Neural cell (in vitro differentiated cells): ENCODE data around the gene SPPL3. TPM values are rescaled to one million over a fixed set of nuclear protein-coding genes. Genes with fewer than 3 reads are reported as not detected.

ENCODE experiments used
- H2AFZ ChIP-seq: fragments of 200-600, 300-800 bp; sonication (generic), shearing (Covaris generic); 2 replicates; pipeline ENCODE4 v1.6.0; 2014; ENCODE audit warnings: low read depth, mild to moderate bottlenecking, antibody characterized with exemption, low read length, moderate library complexity
- H3F3A ChIP-seq: fragments of 200-600 bp; shearing (Covaris generic); 2 replicates; pipeline ENCODE4 v1.6.1; 2016; ENCODE audit warnings: mild to moderate bottlenecking, moderate library complexity, mixed read lengths, antibody characterized with exemption, low read length; ENCODE audit not compliant: insufficient read depth, poor library complexity, severe bottlenecking
- H3K27ac ChIP-seq: fragments of 200-600, 300-800 bp; sonication (generic), shearing (Covaris generic); 2 replicates; pipeline ENCODE4 v1.5.1; 2014; ENCODE audit warnings: mild to moderate bottlenecking, low read length, moderate library complexity
- H3K27me3 ChIP-seq: fragments of 300-800, 200-600 bp; sonication (generic), shearing (Covaris generic); 2 replicates; pipeline ENCODE4 v1.6.0; 2014; ENCODE audit warnings: mild to moderate bottlenecking, low read depth, low read length, moderate library complexity; ENCODE audit not compliant: insufficient read depth
- H3K36me3 ChIP-seq: fragments of 300-800, 200-600 bp; sonication (generic), shearing (Covaris generic); 2 replicates; pipeline ENCODE4 v1.5.1; 2014; ENCODE audit warnings: mild to moderate bottlenecking, antibody characterized with exemption, low read length, moderate library complexity; ENCODE audit not compliant: insufficient read depth
- H3K4me2 ChIP-seq: fragments of 300-800, 200-600 bp; sonication (generic), shearing (Covaris generic); 2 replicates; pipeline ENCODE4 v1.6.0; 2014; ENCODE audit warnings: mild to moderate bottlenecking, low read length
- H3K4me3 ChIP-seq: fragments of 300-800, 200-600 bp; sonication (generic), shearing (Covaris generic); 2 replicates; pipeline ENCODE4 v1.5.1; 2014; ENCODE audit warnings: mild to moderate bottlenecking, low read length, moderate library complexity
- H3K79me2 ChIP-seq: fragments of 200-600 bp; shearing (Covaris generic); replicated peaks from 2 replicates; pipeline ENCODE4 v1.6.0; 2014; ENCODE audit warnings: mild to moderate bottlenecking, low read length, moderate library complexity; ENCODE audit not compliant: insufficient read depth
- H3K9ac ChIP-seq: fragments of 300-800, 200-600 bp; sonication (generic), shearing (Covaris generic); 2 replicates; pipeline ENCODE4 v1.6.1; 2016; ENCODE audit warnings: mild to moderate bottlenecking, low read length, mixed read lengths
- H3K9me2 ChIP-seq: fragments of 200-600 bp; shearing (Covaris generic); 2 replicates; pipeline ENCODE4 v1.6.1; 2016; ENCODE audit warnings: mild to moderate bottlenecking, low read length, mixed read lengths; ENCODE audit not compliant: insufficient read depth
- H3K9me3 ChIP-seq: fragments of 200-600, 300-800 bp; sonication (generic), shearing (Covaris generic); 2 replicates; pipeline ENCODE4 v1.6.1; 2016; ENCODE audit warnings: mild to moderate bottlenecking, mixed run types, low read length, moderate library complexity, mixed read lengths
- H4K20me1 ChIP-seq: fragments of 200-600 bp; shearing (Covaris generic); 2 replicates; pipeline ENCODE4 v1.6.1; 2016; ENCODE audit warnings: mild to moderate bottlenecking, mixed run types; ENCODE audit not compliant: insufficient read depth
- EP300 ChIP-seq: fragments of 450-650 bp; conservative IDR thresholded peaks from 2 replicates; pipeline ENCODE4 v1.6.1; 2014; ENCODE audit warnings: antibody characterized with exemption, mild to moderate bottlenecking, moderate library complexity; ENCODE audit not compliant: poor library complexity, severe bottlenecking
- EZH2 ChIP-seq: fragments of 200-600, 300-800 bp; shearing (Covaris generic), sonication (generic); IDR thresholded peaks from 2 replicates; pipeline ENCODE4 v1.6.1; 2014; ENCODE audit warnings: antibody characterized with exemption, low read length, borderline replicate concordance, mild to moderate bottlenecking; ENCODE audit not compliant: insufficient read depth, poor library complexity, severe bottlenecking
- MXI1 ChIP-seq: fragments of 450-650 bp; conservative IDR thresholded peaks from 2 replicates; pipeline ENCODE4 v1.6.1; 2014; ENCODE audit warnings: antibody characterized with exemption, mild to moderate bottlenecking; ENCODE audit not compliant: poor library complexity, severe bottlenecking
- POLR2AphosphoS5 ChIP-seq: IDR thresholded peaks from 2 replicates; pipeline ENCODE4 v1.6.1; 2012
- RAD21 ChIP-seq: fragments of 450-650 bp; conservative IDR thresholded peaks from 2 replicates; pipeline ENCODE4 v1.6.1; 2014; ENCODE audit warnings: antibody characterized with exemption, mild to moderate bottlenecking, moderate library complexity
- SMC3 ChIP-seq: fragments of 450-650 bp; conservative IDR thresholded peaks from 2 replicates; pipeline ENCODE4 v1.6.1; 2014; ENCODE audit warnings: antibody characterized with exemption, mild to moderate bottlenecking, moderate library complexity; ENCODE audit not compliant: poor library complexity
- TAF1 ChIP-seq: IDR thresholded peaks from 2 replicates; pipeline ENCODE4 v1.6.1; 2012; ENCODE audit warnings: low read depth
- polyA plus RNA-seq: library from polyadenylated mRNA; depleted of rRNA; stranded (reverse); fragments of >200 nt; gene quantifications from 2 replicates; pipeline ENCODE4 v1.2.3, GENCODE V29; 2014
- TF ChIP-seq, protein P1 (sequence below): fragments of 450-650 bp; IDR thresholded peaks from 2 replicates; pipeline ENCODE4 v1.5.1; 2014; ENCODE audit warnings: antibody characterized with exemption, mild to moderate bottlenecking, moderate library complexity; ENCODE audit not compliant: poor library complexity, severe bottlenecking
- TF ChIP-seq, protein P2 (sequence below): IDR thresholded peaks from 2 replicates; pipeline ENCODE4 v1.6.1; 2012; ENCODE audit warnings: borderline replicate concordance

The SPPL3 gene
- polyA plus RNA-seq, 1 donor from 2014 or later = 21.3 TPM

DNA sequence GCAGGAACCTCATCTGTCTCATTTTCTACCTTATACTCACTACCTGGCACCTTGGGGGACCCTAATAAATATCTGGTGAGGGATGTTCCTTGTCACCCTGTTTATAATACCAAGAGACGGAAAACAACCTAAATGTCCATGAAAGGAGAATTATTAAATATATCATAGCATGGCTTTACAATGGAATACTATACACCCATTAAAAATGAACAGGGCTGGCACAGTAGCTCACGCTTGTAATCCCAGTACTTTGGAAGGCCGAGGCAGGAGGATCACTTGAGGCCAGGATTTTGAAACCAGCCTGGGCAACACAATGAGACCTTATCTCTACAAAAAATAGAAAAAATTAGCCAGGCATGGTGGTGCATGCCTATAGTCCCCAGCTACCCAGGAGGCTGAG lies 34.3 kb upstream of the SPPL3 start:
- H2AFZ ChIP-seq = no peak overlapping the region
- TF ChIP-seq MXI1 = no peak
- no peak for TF ChIP-seq RAD21
- no peak for TF ChIP-seq EP300
- no peak for TF ChIP-seq SMC3
- TF ChIP-seq, protein P1, sequence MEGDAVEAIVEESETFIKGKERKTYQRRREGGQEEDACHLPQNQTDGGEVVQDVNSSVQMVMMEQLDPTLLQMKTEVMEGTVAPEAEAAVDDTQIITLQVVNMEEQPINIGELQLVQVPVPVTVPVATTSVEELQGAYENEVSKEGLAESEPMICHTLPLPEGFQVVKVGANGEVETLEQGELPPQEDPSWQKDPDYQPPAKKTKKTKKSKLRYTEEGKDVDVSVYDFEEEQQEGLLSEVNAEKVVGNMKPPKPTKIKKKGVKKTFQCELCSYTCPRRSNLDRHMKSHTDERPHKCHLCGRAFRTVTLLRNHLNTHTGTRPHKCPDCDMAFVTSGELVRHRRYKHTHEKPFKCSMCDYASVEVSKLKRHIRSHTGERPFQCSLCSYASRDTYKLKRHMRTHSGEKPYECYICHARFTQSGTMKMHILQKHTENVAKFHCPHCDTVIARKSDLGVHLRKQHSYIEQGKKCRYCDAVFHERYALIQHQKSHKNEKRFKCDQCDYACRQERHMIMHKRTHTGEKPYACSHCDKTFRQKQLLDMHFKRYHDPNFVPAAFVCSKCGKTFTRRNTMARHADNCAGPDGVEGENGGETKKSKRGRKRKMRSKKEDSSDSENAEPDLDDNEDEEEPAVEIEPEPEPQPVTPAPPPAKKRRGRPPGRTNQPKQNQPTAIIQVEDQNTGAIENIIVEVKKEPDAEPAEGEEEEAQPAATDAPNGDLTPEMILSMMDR = no peak
- TF ChIP-seq EZH2 = no peak
- TF ChIP-seq TAF1 = no peak
- TF ChIP-seq, protein P2, sequence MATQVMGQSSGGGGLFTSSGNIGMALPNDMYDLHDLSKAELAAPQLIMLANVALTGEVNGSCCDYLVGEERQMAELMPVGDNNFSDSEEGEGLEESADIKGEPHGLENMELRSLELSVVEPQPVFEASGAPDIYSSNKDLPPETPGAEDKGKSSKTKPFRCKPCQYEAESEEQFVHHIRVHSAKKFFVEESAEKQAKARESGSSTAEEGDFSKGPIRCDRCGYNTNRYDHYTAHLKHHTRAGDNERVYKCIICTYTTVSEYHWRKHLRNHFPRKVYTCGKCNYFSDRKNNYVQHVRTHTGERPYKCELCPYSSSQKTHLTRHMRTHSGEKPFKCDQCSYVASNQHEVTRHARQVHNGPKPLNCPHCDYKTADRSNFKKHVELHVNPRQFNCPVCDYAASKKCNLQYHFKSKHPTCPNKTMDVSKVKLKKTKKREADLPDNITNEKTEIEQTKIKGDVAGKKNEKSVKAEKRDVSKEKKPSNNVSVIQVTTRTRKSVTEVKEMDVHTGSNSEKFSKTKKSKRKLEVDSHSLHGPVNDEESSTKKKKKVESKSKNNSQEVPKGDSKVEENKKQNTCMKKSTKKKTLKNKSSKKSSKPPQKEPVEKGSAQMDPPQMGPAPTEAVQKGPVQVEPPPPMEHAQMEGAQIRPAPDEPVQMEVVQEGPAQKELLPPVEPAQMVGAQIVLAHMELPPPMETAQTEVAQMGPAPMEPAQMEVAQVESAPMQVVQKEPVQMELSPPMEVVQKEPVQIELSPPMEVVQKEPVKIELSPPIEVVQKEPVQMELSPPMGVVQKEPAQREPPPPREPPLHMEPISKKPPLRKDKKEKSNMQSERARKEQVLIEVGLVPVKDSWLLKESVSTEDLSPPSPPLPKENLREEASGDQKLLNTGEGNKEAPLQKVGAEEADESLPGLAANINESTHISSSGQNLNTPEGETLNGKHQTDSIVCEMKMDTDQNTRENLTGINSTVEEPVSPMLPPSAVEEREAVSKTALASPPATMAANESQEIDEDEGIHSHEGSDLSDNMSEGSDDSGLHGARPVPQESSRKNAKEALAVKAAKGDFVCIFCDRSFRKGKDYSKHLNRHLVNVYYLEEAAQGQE = no peak
- TF ChIP-seq POLR2AphosphoS5 = no peak
- H3K9me2 ChIP-seq = no peaks in the 10 kb centered on the region
- no peak overlapping the region for H3K4me3 ChIP-seq
- no peak overlapping the region for H3K4me2 ChIP-seq
- no peaks in the 10 kb centered on the region for H3F3A ChIP-seq
- no peaks in the 10 kb centered on the region for H3K9me3 ChIP-seq
- no peaks in the 10 kb centered on the region for H3K36me3 ChIP-seq
- no peaks in the 10 kb centered on the region for H3K79me2 ChIP-seq
- H3K9ac ChIP-seq = no peak overlapping the region
- no peaks in the 10 kb centered on the region for H3K27me3 ChIP-seq
- no peak overlapping the region for H3K27ac ChIP-seq
- no peaks in the 10 kb centered on the region for H4K20me1 ChIP-seq

GRCh38 chr12:120936197-120936596 lies 32.0 kb upstream of the SPPL3 start:
- no peaks in the 10 kb centered on the region for H3K27me3 ChIP-seq
- TF ChIP-seq RAD21 = no peak
- no peak for TF ChIP-seq MXI1
- TF ChIP-seq EZH2 = no peak
- TF ChIP-seq, protein P1 = no peak
- TF ChIP-seq EP300 = no peak
- TF ChIP-seq, protein P2 = no peak
- TF ChIP-seq SMC3 = no peak

More at GRCh38 chr12:120936197-120936596, 32.0 kb upstream of the SPPL3 start:
- no peak overlapping the region for H3K27ac ChIP-seq
- H3K9me3 ChIP-seq = no peaks in the 10 kb centered on the region
- no peak overlapping the region for H3K4me2 ChIP-seq
- H4K20me1 ChIP-seq = no peaks in the 10 kb centered on the region
- no peaks in the 10 kb centered on the region for H3K79me2 ChIP-seq
- no peak overlapping the region for H2AFZ ChIP-seq
- no peak overlapping the region for H3K4me3 ChIP-seq
- H3K9me2 ChIP-seq = no peaks in the 10 kb centered on the region
- no peaks in the 10 kb centered on the region for H3K36me3 ChIP-seq
- no peaks in the 10 kb centered on the region for H3F3A ChIP-seq
- H3K9ac ChIP-seq = no peak overlapping the region
